ENCODE data around the gene SLC66A2. TPM values are rescaled to one million over a fixed set of nuclear protein-coding genes. Genes with fewer than 3 reads are reported as not detected.

The SLC66A2 gene
- total RNA-seq, 2 experiments from 2014 or later = 44.5 to 44.8 TPM

GRCh38 chr18:79953971-79954651 is 2.7 kb upstream of the SLC66A2 start:
- intact Hi-C loops (cut with DNase I, micrococcal nuclease) = loop anchor here (1.0 to 10.0 kb wide), 5 partner anchors 78 to 889 kb away; partner anchors contain the start of genes RBFA (in 2 of the 2), ATP9B (in 1 of the 2), CTDP1 (in 1 of the 2) and NFATC1 (in 1 of the 2)
- H3K27ac Mint-ChIP-seq = no peak overlapping the region
- POLR2A ChIA-PET = interaction anchor here (4.2 kb wide), 1 partner anchor 11 kb away, joined by 27 read pairs; the partner anchor contains the start of gene HSBP1L1

GRCh38 chr18:79952996-79953559 is 1.6 kb upstream of the SLC66A2 start:
- no peaks in the 10 kb centered on the region for H3K9me3 Mint-ChIP-seq
- ATAC-seq (ENCODE audit: poor library complexity) (no peak), DNase-seq (no peak)
- H3K36me3 ChIP-seq (ENCODE audit: insufficient read depth, low read length) = peaks cover 1% of the 10 kb centered on the region
- H3K9me3 ChIP-seq (ENCODE audit: control insufficient read depth in 1 of 2, insufficient read depth in 1 of 2, low read length in 2 of 2) = no peaks in the 10 kb centered on the region
- POLR2A ChIA-PET = interaction anchor here (4.2 kb wide), 1 partner anchor 12 kb away, joined by 27 read pairs; the partner anchor contains the start of gene HSBP1L1
- peaks cover 32% of the 10 kb centered on the region for H3K4me1 ChIP-seq (ENCODE audit: insufficient read depth, low read length)
- no peaks in the 10 kb centered on the region for H3K27me3 ChIP-seq (ENCODE audit: control insufficient read depth in 1 of 2, insufficient read depth in 2 of 2, low read length in 2 of 2)
- TF ChIP-seq, protein P1, sequence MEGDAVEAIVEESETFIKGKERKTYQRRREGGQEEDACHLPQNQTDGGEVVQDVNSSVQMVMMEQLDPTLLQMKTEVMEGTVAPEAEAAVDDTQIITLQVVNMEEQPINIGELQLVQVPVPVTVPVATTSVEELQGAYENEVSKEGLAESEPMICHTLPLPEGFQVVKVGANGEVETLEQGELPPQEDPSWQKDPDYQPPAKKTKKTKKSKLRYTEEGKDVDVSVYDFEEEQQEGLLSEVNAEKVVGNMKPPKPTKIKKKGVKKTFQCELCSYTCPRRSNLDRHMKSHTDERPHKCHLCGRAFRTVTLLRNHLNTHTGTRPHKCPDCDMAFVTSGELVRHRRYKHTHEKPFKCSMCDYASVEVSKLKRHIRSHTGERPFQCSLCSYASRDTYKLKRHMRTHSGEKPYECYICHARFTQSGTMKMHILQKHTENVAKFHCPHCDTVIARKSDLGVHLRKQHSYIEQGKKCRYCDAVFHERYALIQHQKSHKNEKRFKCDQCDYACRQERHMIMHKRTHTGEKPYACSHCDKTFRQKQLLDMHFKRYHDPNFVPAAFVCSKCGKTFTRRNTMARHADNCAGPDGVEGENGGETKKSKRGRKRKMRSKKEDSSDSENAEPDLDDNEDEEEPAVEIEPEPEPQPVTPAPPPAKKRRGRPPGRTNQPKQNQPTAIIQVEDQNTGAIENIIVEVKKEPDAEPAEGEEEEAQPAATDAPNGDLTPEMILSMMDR (IDR thresholded peaks at IDR 0.05) = no peak
- CTCF ChIA-PET = no interaction called here
- no peak overlapping the region for H3K27ac Mint-ChIP-seq
- no peaks in the 10 kb centered on the region for H3K27me3 Mint-ChIP-seq
- H3K4me1 Mint-ChIP-seq (ENCODE audit: low read depth) = peaks cover 24% of the 10 kb centered on the region
- H3K4me3 Mint-ChIP-seq = peak overlapping the region; percentile 77
- intact Hi-C loops (cut with DNase I, micrococcal nuclease) = loop anchor here (5.0 to 10.0 kb wide), 4 partner anchors 79 to 888 kb away; partner anchors contain the start of genes ATP9B (in 1 of the 2), CTDP1 (in 1 of the 2), NFATC1 (in 1 of the 2) and RBFA (in 1 of the 2)
- peaks cover 12% of the 10 kb centered on the region for H3K36me3 Mint-ChIP-seq (ENCODE audit: low read depth)
- no peak overlapping the region for H3K4me3 ChIP-seq (ENCODE audit: low read length)
- H3K27ac ChIP-seq (ENCODE audit: low read depth in 1 of 2, low read length in 2 of 2) = no peak overlapping the region

More at GRCh38 chr18:79953971-79954651, 2.7 kb upstream of the SLC66A2 start:
- Histone ChIP-seq H3K4me3 (ENCODE audit: low read length) (no peak overlapping the region), H3K36me3 (ENCODE audit: insufficient read depth, low read length) (no peaks in the 10 kb centered on the region), H3K4me1 (ENCODE audit: insufficient read depth, low read length) (peaks cover 23% of the 10 kb centered on the region), H3K27me3 (ENCODE audit: control insufficient read depth in 1 of 2, insufficient read depth in 2 of 2, low read length in 2 of 2) (no peaks in the 10 kb centered on the region), H3K27ac (ENCODE audit: low read depth in 1 of 2, low read length in 2 of 2) (no peak overlapping the region), H3K9me3 (ENCODE audit: control insufficient read depth in 1 of 2, insufficient read depth in 1 of 2, low read length in 2 of 2) (no peaks in the 10 kb centered on the region)
- no peak for ATAC-seq (ENCODE audit: poor library complexity)
- H3K9me3 Mint-ChIP-seq = no peaks in the 10 kb centered on the region
- DNase-seq = no peak
- H3K4me3 Mint-ChIP-seq = peak overlapping the region; percentile 77
- H3K36me3 Mint-ChIP-seq (ENCODE audit: low read depth) = peaks cover 12% of the 10 kb centered on the region
- TF ChIP-seq, protein P1 (IDR thresholded peaks at IDR 0.05) = no peak
- no peaks in the 10 kb centered on the region for H3K27me3 Mint-ChIP-seq
- CTCF ChIA-PET = no interaction called here
- H3K4me1 Mint-ChIP-seq (ENCODE audit: low read depth) = peaks cover 15% of the 10 kb centered on the region

GRCh38 chr18:79952456-79952995 is 1.1 kb upstream of the SLC66A2 start:
- H3K36me3 ChIP-seq (ENCODE audit: insufficient read depth, low read length) = peaks cover 3% of the 10 kb centered on the region
- H3K27me3 ChIP-seq (ENCODE audit: control insufficient read depth in 1 of 2, insufficient read depth in 2 of 2, low read length in 2 of 2) = no peaks in the 10 kb centered on the region
- peak overlapping the region; percentile 58 for H3K4me3 ChIP-seq (ENCODE audit: low read length)
- CTCF ChIA-PET = interaction anchor here (1.0 to 1.3 kb wide), 2 partner anchors 31 to 35 kb away, joined by 3 to 8 read pairs; no protein-coding TSS in a partner anchor
- Mint-ChIP-seq H3K4me3 (peak overlapping the region; percentile 7), H3K27ac (no peak overlapping the region), H3K36me3 (ENCODE audit: low read depth) (peaks cover 12% of the 10 kb centered on the region), H3K27me3 (no peaks in the 10 kb centered on the region), H3K9me3 (no peaks in the 10 kb centered on the region), H3K4me1 (ENCODE audit: low read depth) (peaks cover 24% of the 10 kb centered on the region)
- DNase-seq (no peak), ATAC-seq (ENCODE audit: poor library complexity) (no peak)
- TF ChIP-seq, protein P1 (IDR thresholded peaks at IDR 0.05) = no peak
- no peaks in the 10 kb centered on the region for H3K9me3 ChIP-seq (ENCODE audit: control insufficient read depth in 1 of 2, insufficient read depth in 1 of 2, low read length in 2 of 2)
- POLR2A ChIA-PET = interaction anchor here (0.7 to 4.2 kb wide), 7 partner anchors 7 to 157 kb away, joined by 4 to 27 read pairs (median 9); partner anchors contain the start of genes ADNP2, HSBP1L1, RBFA and TXNL4A
- H3K27ac ChIP-seq (ENCODE audit: low read depth in 1 of 2, low read length in 2 of 2) = no peak overlapping the region
- intact Hi-C loops (cut with DNase I, micrococcal nuclease) = loop anchor here (5.0 to 10.0 kb wide), 4 partner anchors 80 to 888 kb away; partner anchors contain the start of genes ATP9B (in 1 of the 2), CTDP1 (in 1 of the 2), NFATC1 (in 1 of the 2) and RBFA (in 1 of the 2)
- peaks cover 36% of the 10 kb centered on the region for H3K4me1 ChIP-seq (ENCODE audit: insufficient read depth, low read length)

Data from CD4-positive, alpha-beta T cell (primary cell).